Measurements from ENCODE around the gene EXT2. TPM values are rescaled to one million over a fixed set of nuclear protein-coding genes. Genes with fewer than 3 reads are reported as not detected.

Gene EXT2
- total and polyA plus RNA-seq, 10 of the 15 experiments (the other 5 are each of a cell fraction or from before 2014, with no cell fraction given), result 3.8 to 31.4 (median 17.9) TPM

- TF ChIP-seq E2F4 (IDR thresholded peaks at IDR 0.05; ENCODE audit: low read depth, low read length), result no peak
- TF ChIP-seq MEF2B (IDR thresholded peaks at IDR 0.05; ENCODE audit: partially characterized antibody, poor library complexity, severe bottlenecking), result no peak
- TF ChIP-seq USF1 (IDR thresholded peaks at IDR 0.05; ENCODE audit: borderline replicate concordance, extremely low read length, insufficient read depth, low read depth, low read length), result no peak
Measured at GRCh38 chr11:44205836-44206235, 110.4 kb downstream of the EXT2 start (continued).

- H3K27ac ChIP-seq (ENCODE audit: control insufficient read depth, insufficient read depth), result no peak overlapping the region
- ChIA-PET RAD21 (ENCODE audit: unreplicated experiment) (no interaction called here), CTCF (interaction anchor here (0.7 to 1.8 kb wide), 6 partner anchors 25 to 234 kb away, joined by 3 to 4 read pairs (median 3); no protein-coding TSS in a partner anchor), POLR2A (no interaction called here), SMC1A (ENCODE audit: uncharacterized antibody, unreplicated experiment) (interaction anchor here (1.1 kb wide), 1 partner anchor 10 kb away, joined by 3 read pairs; no protein-coding TSS in a partner anchor)
- H3K4me2 ChIP-seq (ENCODE audit: control insufficient read depth, insufficient read depth), result no peak overlapping the region
- no peaks in the 10 kb centered on the region for H4K20me1 ChIP-seq (ENCODE audit: control insufficient read depth, insufficient read depth)
- DNase-seq (ENCODE audit: low read depth, low spot score) (no peak), FAIRE-seq (no peak), ATAC-seq (no peak)
- no peak overlapping the region for H3K4me3 ChIP-seq
- no peaks in the 10 kb centered on the region for H3K9me3 ChIP-seq (replicated peaks; ENCODE audit: control insufficient read depth, insufficient read depth, low read length)
- WGBS (ENCODE audit: insufficient coverage, insufficient replicate concordance, low lambda C conversion rate, missing lambda C conversion rate), result 95% methylated on average over 7 of the region's 7 CpGs
- H2AFZ ChIP-seq (ENCODE audit: control insufficient read depth, low read depth, low read length), result no peak overlapping the region
- intact Hi-C loops (cut with micrococcal nuclease; ENCODE audit: unreplicated experiment), result no loop called here
- H3K9ac ChIP-seq (ENCODE audit: control insufficient read depth, insufficient read depth, low read length), result no peak overlapping the region
- H3K27me3 ChIP-seq (replicated peaks in 1 of 2; ENCODE audit: control insufficient read depth in 2 of 2, insufficient read depth in 2 of 2, low read length in 1 of 2), result no peaks in the 10 kb centered on the region
- H3K36me3 ChIP-seq (ENCODE audit: control insufficient read depth in 2 of 2, insufficient read depth in 2 of 2, low read length in 1 of 2), result peaks cover 0 to 7% of the 10 kb centered on the region in 2 experiments; a peak in 2 of 4 replicates
- in situ Hi-C loops (cut with MboI), result no loop called here
- no TSS peak for BruUV-seq (replicated peaks)
- H3K79me2 ChIP-seq (ENCODE audit: control insufficient read depth, insufficient read depth, low read length), result no peaks in the 10 kb centered on the region
- no peaks in the 10 kb centered on the region for H3K4me1 ChIP-seq (ENCODE audit: control insufficient read depth, insufficient read depth, low read length)
- TF ChIP-seq TCF3 (IDR thresholded peaks at IDR 0.05; ENCODE audit: borderline replicate concordance, insufficient read depth, low read depth, low read length), result no peak
- no peak for TF ChIP-seq IRF5 (IDR thresholded peaks at IDR 0.05; ENCODE audit: borderline replicate concordance)
- no peak for TF ChIP-seq ZBTB4 (CRISPR knock-in tag; IDR thresholded peaks at IDR 0.05)
- TF ChIP-seq ZNF384 (IDR thresholded peaks at IDR 0.05; ENCODE audit: borderline replicate concordance, low read depth, low read length), result no peak
- TF ChIP-seq MTA2 (IDR thresholded peaks at IDR 0.05; ENCODE audit: low read depth), result no peak
- no peak for TF ChIP-seq RFX5 (IDR thresholded peaks at IDR 0.05; ENCODE audit: low read depth, low read length)
- no peak for TF ChIP-seq FOS (IDR thresholded peaks at IDR 0.05; ENCODE audit: borderline replicate concordance, extremely low read depth, insufficient read length)
- no peak for TF ChIP-seq ZNF217 (IDR thresholded peaks at IDR 0.05)
- TF ChIP-seq POLR2AphosphoS2 (IDR thresholded peaks at IDR 0.05; ENCODE audit: low read depth, low read length), result no peak
Measured at GRCh38 chr11:44207292-44207691, 111.8 kb downstream of the EXT2 start.

All from GM12878 (cell line).